Small intestine (tissue), 7 donors: ENCODE results near the gene DISP3. TPM values are rescaled to one million over a fixed set of nuclear protein-coding genes. Genes with fewer than 3 reads are reported as not detected.

Experiments
- DNase-seq, 2 donors: peaks; one replicate each; pipeline versions ENCODE4 v3.0.0 to v3.0.0-alpha.2; 2013
- FAIRE-seq: peaks from 2 replicates; lab custom pipeline; 2012; peaks lifted over from hg19 to GRCh38; lab: Jason Lieb, UNC
- H3K27ac ChIP-seq, 3 donors: one replicate each; pipeline ENCODE4 v1.5.1; 2013; ENCODE audit warnings: low read length in 2 of 3, mild to moderate bottlenecking in 2 of 3, control low read depth in 1 of 3, inconsistent platforms in 1 of 3, low read depth in 1 of 3, moderate library complexity in 1 of 3
- H3K27me3 ChIP-seq, 3 donors: one replicate each; pipeline ENCODE4 v1.6.1; 2013; ENCODE audit warnings: low read length in 3 of 3, inconsistent platforms in 1 of 3; ENCODE audit not compliant: control insufficient read depth in 3 of 3, insufficient read depth in 3 of 3
- H3K36me3 ChIP-seq, 3 donors: one replicate each; pipeline ENCODE4 v1.6.1; 2013; ENCODE audit warnings: low read length in 3 of 3, inconsistent platforms in 1 of 3, low read depth in 1 of 3, mild to moderate bottlenecking in 1 of 3, moderate library complexity in 1 of 3; ENCODE audit not compliant: control insufficient read depth in 3 of 3, insufficient read depth in 2 of 3
- H3K4me1 ChIP-seq, 3 donors: one replicate each; pipeline ENCODE4 v1.6.1; 2013; ENCODE audit warnings: low read length in 2 of 3, inconsistent platforms in 1 of 3, low read depth in 1 of 3, mild to moderate bottlenecking in 1 of 3, moderate library complexity in 1 of 3; ENCODE audit not compliant: control insufficient read depth in 3 of 3, insufficient read depth in 2 of 3
- H3K4me3 ChIP-seq, 3 donors: one replicate each; pipeline ENCODE4 v1.5.1; 2013; ENCODE audit warnings: low read length in 3 of 3, control low read depth in 1 of 3, inconsistent platforms in 1 of 3, low read depth in 1 of 3, mild to moderate bottlenecking in 1 of 3, moderate library complexity in 1 of 3
- H3K9me3 ChIP-seq, 2 donors: one replicate each; pipeline ENCODE4 v1.6.1; 2013; ENCODE audit warnings: low read depth in 1 of 2, low read length in 1 of 2; ENCODE audit not compliant: control insufficient read depth in 2 of 2, insufficient read depth in 1 of 2
- WGBS, 3 donors: extraction: QIAGEN DNeasy Blood & Tissue Kit; methylation state at CpG; one replicate each; pipeline ENCODE4 v1.1.7; 2013; 5-methylcytosine and 5-hydroxymethylcytosine counted together
- polyA plus RNA-seq, 4 donors: library from polyadenylated mRNA; stranded (reverse) in 3 of 4; unstranded in 1 of 4; fragments of 200-250 nt in 3 of 4; fragments of 120-200 nt in 1 of 4; gene quantifications; one replicate each; pipeline versions ENCODE4 v1.2.1 to v1.2.3, GENCODE V29; 2013
- donor health status: healthy with polysubstance abuse.
- donor health status: control.
- donor health status: control.
- donor health status: Bipolar disorder and iron deficiency.
- donor health status: healthy.

The DISP3 gene
- polyA plus RNA-seq, 4 donors: 0.54 to 0.61 TPM; not detected in 2

DNA sequence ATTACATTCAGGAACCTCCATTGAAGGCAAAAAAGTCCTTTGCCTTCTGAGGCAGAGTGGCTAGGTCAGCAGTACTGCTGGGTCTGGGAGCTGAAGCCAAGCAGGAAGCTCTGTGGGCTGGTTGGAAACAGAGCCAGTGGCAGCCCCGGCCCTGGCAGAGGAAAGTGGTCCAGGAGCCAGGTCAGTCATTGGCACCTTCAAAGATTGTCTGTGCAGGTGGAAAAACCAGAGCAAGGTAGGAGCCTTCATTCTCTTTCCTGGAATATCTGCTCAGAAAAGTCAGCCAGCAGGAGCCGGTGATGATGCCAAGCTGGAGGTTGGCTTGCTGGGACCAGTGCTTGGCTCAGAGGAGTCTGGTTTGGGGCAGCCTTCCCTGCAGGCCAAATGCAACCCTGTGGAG, 12.5 kb upstream of the DISP3 start:
- DNase-seq: no peak
- Histone ChIP-seq H3K9me3 (no peaks in the 10 kb centered on the region), H3K36me3 (no peaks in the 10 kb centered on the region), H3K27me3 (peaks cover 0 to 9% (median 0%) of the 10 kb centered on the region in 3 donors), H3K4me3 (no peak overlapping the region), H3K4me1 (no peaks in the 10 kb centered on the region), H3K27ac (no peak overlapping the region)
- no peak for FAIRE-seq
- WGBS, 3 donors: 53 to 74% (median 73%) methylated on average over 2 of the region's 2 CpGs

- Histone ChIP-seq H3K36me3 (no peaks in the 10 kb centered on the region), H3K9me3 (no peaks in the 10 kb centered on the region), H3K4me1 (no peaks in the 10 kb centered on the region), H3K4me3 (no peak overlapping the region), H3K27me3 (peaks cover 0 to 4% (median 0%) of the 10 kb centered on the region in 3 donors), H3K27ac (no peak overlapping the region)
- DNase-seq (no peak), FAIRE-seq (no peak)
- WGBS, 3 donors: 33 to 46% (median 44%) methylated on average over 5 to 6 of the region's 6 CpGs
Measured at GRCh38 chr1:11468878-11469277, 10.1 kb upstream of the DISP3 start.

- no peak for FAIRE-seq
- WGBS, 3 donors: 48 to 62% (median 57%) methylated on average over 2 of the region's 2 CpGs
Measured at GRCh38 chr1:11470912-11471311, 8.0 kb upstream of the DISP3 start.

DNA sequence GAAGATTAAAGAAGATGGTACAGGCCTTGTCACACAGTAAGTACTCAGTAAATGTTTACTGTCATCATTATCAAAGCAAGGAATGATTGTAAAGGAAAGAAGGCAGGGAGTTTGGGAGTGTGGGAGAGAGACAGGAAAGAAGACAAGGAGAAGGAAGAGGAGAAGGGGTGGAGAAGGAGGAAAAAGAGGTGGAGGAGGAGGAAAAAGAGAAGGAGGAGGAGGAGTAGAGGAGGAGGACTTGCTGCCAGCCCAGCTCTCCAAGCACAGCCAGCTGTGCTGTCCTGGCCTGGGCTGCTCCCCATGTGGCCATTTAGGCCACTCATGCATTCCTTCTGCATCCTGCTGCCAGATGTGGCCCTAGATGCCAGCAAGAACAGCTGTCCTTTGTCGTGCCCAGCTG, 7.5 kb upstream of the DISP3 start:
- no peak for FAIRE-seq
- H3K4me1 ChIP-seq: no peaks in the 10 kb centered on the region
- no peaks in the 10 kb centered on the region for H3K36me3 ChIP-seq
- H3K9me3 ChIP-seq: no peaks in the 10 kb centered on the region
- WGBS, 3 donors: 27 to 43% (median 37%) methylated on average over 1 of the region's 1 CpG
- no peak for DNase-seq
- H3K4me3 ChIP-seq: no peak overlapping the region
- no peak overlapping the region for H3K27ac ChIP-seq
- H3K27me3 ChIP-seq: peaks cover 0 to 12% (median 2%) of the 10 kb centered on the region in 3 donors

More at GRCh38 chr1:11470912-11471311, 8.0 kb upstream of the DISP3 start:
- no peak overlapping the region for H3K4me3 ChIP-seq
- H3K4me1 ChIP-seq: no peaks in the 10 kb centered on the region
- H3K9me3 ChIP-seq: no peaks in the 10 kb centered on the region
- DNase-seq: no peak
- peaks cover 0 to 11% (median 2%) of the 10 kb centered on the region in 3 donors for H3K27me3 ChIP-seq
- H3K36me3 ChIP-seq: no peaks in the 10 kb centered on the region
- H3K27ac ChIP-seq: no peak overlapping the region

DNA sequence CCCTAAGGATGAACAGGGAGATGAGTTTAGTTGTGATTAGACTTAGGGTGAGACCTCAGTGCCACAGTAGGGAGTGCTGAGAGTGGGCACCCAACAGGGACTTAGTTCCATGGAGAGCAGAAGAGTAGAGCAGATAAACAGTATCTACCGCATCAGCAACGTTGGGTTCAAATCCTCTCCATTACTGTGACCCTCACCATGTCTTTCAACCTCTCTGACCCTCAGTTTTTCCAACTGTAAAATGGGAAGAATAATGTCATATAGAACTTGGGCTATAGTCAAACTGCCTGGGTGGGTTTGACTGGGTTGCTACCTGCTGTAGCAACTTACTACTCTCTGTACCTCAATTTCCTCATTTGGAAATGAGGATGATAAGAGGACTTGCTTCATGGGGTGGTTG, 6.7 kb upstream of the DISP3 start:
- Histone ChIP-seq H3K27ac (no peak overlapping the region), H3K36me3 (no peaks in the 10 kb centered on the region), H3K4me3 (no peak overlapping the region), H3K27me3 (peaks cover 0 to 19% (median 3%) of the 10 kb centered on the region in 3 donors), H3K9me3 (no peaks in the 10 kb centered on the region), H3K4me1 (no peaks in the 10 kb centered on the region)
- WGBS, 3 donors: 85 to 90% (median 89%) methylated on average over 2 of the region's 2 CpGs
- FAIRE-seq: no peak
- DNase-seq: no peak

DNA sequence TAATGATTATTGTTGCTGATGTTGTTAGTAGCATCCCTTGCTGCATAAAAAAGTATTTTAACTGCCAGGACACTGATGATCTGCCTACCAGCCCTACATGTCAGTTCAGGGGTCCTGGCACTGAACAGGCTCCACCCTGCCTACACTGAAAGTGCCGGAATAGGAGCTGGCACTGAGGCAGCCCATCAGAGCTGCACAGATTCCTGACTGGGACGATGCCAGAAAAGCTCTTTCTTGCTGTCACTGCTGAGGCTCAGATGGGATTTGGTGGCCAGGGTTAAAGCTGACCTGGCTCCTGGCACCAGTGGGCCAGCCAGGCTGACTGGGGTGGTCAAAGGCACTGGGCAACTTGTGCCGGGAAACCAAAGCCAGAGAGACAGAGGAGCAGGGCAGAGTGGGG, 6.2 kb upstream of the DISP3 start:
- Histone ChIP-seq H3K9me3 (no peaks in the 10 kb centered on the region), H3K27me3 (peaks cover 0 to 23% (median 5%) of the 10 kb centered on the region in 3 donors), H3K4me1 (no peaks in the 10 kb centered on the region), H3K4me3 (no peak overlapping the region), H3K36me3 (no peaks in the 10 kb centered on the region), H3K27ac (no peak overlapping the region)
- DNase-seq: no peak
- WGBS, 3 donors: 53 to 83% (median 67%) methylated on average over 3 of the region's 3 CpGs
- no peak for FAIRE-seq

DNA sequence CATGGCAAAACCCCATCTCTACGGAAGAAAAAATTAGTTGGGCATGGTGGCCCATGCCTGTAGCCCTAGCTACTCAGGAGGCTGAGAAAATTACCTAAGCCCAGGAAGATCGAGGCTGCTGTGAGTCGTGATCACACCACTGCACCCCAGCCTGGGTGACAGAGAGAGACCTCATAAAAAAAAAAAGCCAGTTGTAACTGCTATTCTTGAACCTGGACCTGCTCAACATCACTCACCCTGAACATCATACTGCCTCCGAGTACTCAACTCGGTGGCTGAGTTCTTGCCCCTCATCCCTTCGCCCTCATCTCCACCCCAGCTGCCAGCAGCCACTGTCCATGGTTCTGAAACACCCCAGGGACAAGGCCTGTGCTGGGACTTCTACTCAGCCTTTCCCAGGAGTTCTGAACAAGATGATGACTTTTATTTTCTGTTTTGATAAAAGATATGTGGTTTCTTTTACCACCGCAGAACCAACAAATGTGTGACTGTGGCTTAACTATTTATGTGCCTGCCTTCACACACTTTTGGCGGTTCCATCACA, 5.4 kb upstream of the DISP3 start:
- Histone ChIP-seq H3K4me3 (no peak overlapping the region), H3K36me3 (no peaks in the 10 kb centered on the region), H3K9me3 (no peaks in the 10 kb centered on the region), H3K4me1 (no peaks in the 10 kb centered on the region), H3K27ac (no peak overlapping the region), H3K27me3 (peaks cover 0 to 31% (median 12%) of the 10 kb centered on the region in 3 donors)
- FAIRE-seq (no peak), DNase-seq (peak in 1 of 2 donors; percentile 35)
- 45 to 55% (median 50%) methylated on average over 8 of the region's 8 CpGs for WGBS, 3 donors

- 62 to 75% (median 71%) methylated on average over 5 of the region's 5 CpGs for WGBS, 3 donors
- H3K27me3 ChIP-seq: peaks cover 2 to 32% (median 13%) of the 10 kb centered on the region in 3 donors
- H3K36me3 ChIP-seq: no peaks in the 10 kb centered on the region
- no peak overlapping the region for H3K27ac ChIP-seq
- DNase-seq: no peak
- FAIRE-seq: no peak
- peaks cover 0 to 4% (median 0%) of the 10 kb centered on the region in 3 donors for H3K4me1 ChIP-seq
- H3K9me3 ChIP-seq: no peaks in the 10 kb centered on the region
- H3K4me3 ChIP-seq: no peak overlapping the region
Measured at GRCh38 chr1:11474826-11475225, 4.1 kb upstream of the DISP3 start.

DNA sequence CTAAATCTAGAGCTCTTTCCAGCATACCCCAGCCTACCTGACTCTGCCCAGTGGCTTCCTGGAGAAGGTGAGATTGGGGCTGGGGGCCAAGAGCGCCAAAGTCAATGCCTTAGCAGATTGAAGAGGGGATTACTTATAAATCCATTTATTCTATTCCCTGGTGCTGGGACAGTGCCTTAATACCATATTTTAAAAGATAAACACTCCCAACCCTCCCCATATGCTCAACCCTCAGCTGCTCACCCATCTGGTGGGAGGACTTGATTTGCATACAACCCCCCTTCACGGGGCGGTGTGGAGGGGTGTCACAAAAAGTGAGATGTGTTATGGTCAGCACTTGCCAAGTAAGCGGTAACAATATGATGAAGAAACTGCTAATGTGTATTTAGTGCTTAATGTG, 3.2 kb upstream of the DISP3 start:
- peaks cover 6 to 41% (median 19%) of the 10 kb centered on the region in 3 donors for H3K27me3 ChIP-seq
- FAIRE-seq (no peak), DNase-seq (no peak)
- no peak overlapping the region for H3K27ac ChIP-seq
- no peaks in the 10 kb centered on the region for H3K36me3 ChIP-seq
- peaks cover 0 to 4% (median 0%) of the 10 kb centered on the region in 3 donors for H3K4me1 ChIP-seq
- no peak overlapping the region for H3K4me3 ChIP-seq
- WGBS, 3 donors: 75 to 86% (median 81%) methylated on average over 4 of the region's 4 CpGs
- no peaks in the 10 kb centered on the region for H3K9me3 ChIP-seq
